K562 (cell line): ENCODE measurements around the gene C11orf65. TPM values are rescaled to one million over a fixed set of nuclear protein-coding genes. Genes with fewer than 3 reads are reported as not detected.

Experiments
- CHD4 ChIP-seq: fragments of 200-600 bp; sonication (generic); IDR thresholded peaks from 3 replicates; pipeline ENCODE4 v1.6.1; 2012; ENCODE audit warnings: low read depth, mild to moderate bottlenecking, mixed read lengths, low read length, inconsistent platforms; ENCODE audit not compliant: insufficient read depth, insufficient replicate concordance, poor library complexity, severe bottlenecking
- CREBBP ChIP-seq: IDR thresholded peaks from one replicate; pipeline ENCODE4 v1.6.1; 2012; ENCODE audit warnings: low read depth, mild to moderate bottlenecking, control low read depth, inconsistent platforms, low read length
- ETV6 ChIP-seq, 3 experiments: fragments of 150-350 bp in 1 of 3; sonication (generic) in 1 of 3; formaldehyde crosslinking in 1 of 3; IDR thresholded peaks; 2 replicates each; pipeline versions ENCODE4 v1.6.1 to v1.8.0; 2014 to 2022; ENCODE audit warnings: borderline replicate concordance in 2 of 3, low read depth in 2 of 3, antibody characterized with exemption in 1 of 3, low read length in 1 of 3, mild to moderate bottlenecking in 1 of 3, missing genetic modification reagents in 1 of 3
- GATAD2A ChIP-seq: fragments of 450-650 bp; IDR thresholded peaks from 2 replicates; pipeline ENCODE4 v1.6.1; 2017
- HDAC8 ChIP-seq: fragments of 450-650 bp; IDR thresholded peaks from 2 replicates; pipeline ENCODE4 v1.6.1; 2016; ENCODE audit warnings: mild to moderate bottlenecking, missing genetic modification characterization, moderate library complexity, missing compliant biosample characterization
- HMGXB4 ChIP-seq: sonication (generic); formaldehyde crosslinking; IDR thresholded peaks from 2 replicates; pipeline ENCODE4 v1.8.1; 2023; ENCODE audit warnings: mild to moderate bottlenecking, missing genetic modification reagents
- ID3 ChIP-seq, 2 experiments: fragments of 250-450 bp in 1 of 2; fragments of 450-650 bp in 1 of 2; sonication (Bioruptor Pico) in 1 of 2; IDR thresholded peaks; 2 replicates each; pipeline versions ENCODE4 v1.6.1 to v1.8.0; 2016 to 2021; ENCODE audit warnings: mild to moderate bottlenecking in 2 of 2, moderate library complexity in 2 of 2, missing compliant biosample characterization in 1 of 2, missing genetic modification characterization in 1 of 2
- ILK ChIP-seq: fragments of 450-650 bp; IDR thresholded peaks from 2 replicates; pipeline ENCODE4 v1.6.1; 2016; ENCODE audit warnings: missing genetic modification characterization, low read depth, mild to moderate bottlenecking, missing compliant biosample characterization, moderate library complexity, borderline replicate concordance
- NFE2 ChIP-seq: IDR thresholded peaks from 2 replicates; pipeline ENCODE4 v1.6.1; 2014; ENCODE audit warnings: antibody characterized with exemption, low read depth
- RCOR1 ChIP-seq, 2 experiments: IDR thresholded peaks; 2 replicates each; pipeline ENCODE4 v1.6.1; 2012; ENCODE audit warnings: low read depth in 2 of 2, low read length in 2 of 2, borderline replicate concordance in 1 of 2, improper control_type of control experiment in 1 of 2
- TARDBP ChIP-seq: fragments of 450-650 bp; IDR thresholded peaks from 2 replicates; pipeline ENCODE4 v1.6.1; 2016
- TCF7 ChIP-seq: sonication (generic); IDR thresholded peaks from 2 replicates; pipeline ENCODE4 v1.6.1; 2016; ENCODE audit warnings: antibody characterized with exemption, borderline replicate concordance
- ZBTB2 ChIP-seq: fragments of 450-650 bp; IDR thresholded peaks from 2 replicates; pipeline ENCODE4 v1.6.1; 2016; ENCODE audit warnings: antibody characterized with exemption
- ZNF347 ChIP-seq: fragments of 450-650 bp; formaldehyde crosslinking; IDR thresholded peaks from 2 replicates; pipeline ENCODE4 v1.4.0; 2020; ENCODE audit warnings: low read depth, mild to moderate bottlenecking, moderate library complexity
- polyA plus RNA-seq, 8 experiments: library from polyadenylated mRNA; depleted of rRNA in 4 of 8; stranded (reverse) in 5 of 8; unstranded in 3 of 8; fragments of >200 nt; fragmentation: Nextera tagmentation in 2 of 8; fragmentation: Illumina TruSeq in 1 of 8; extraction: Ambion mirVana in 2 of 8; extraction: Trizol in 1 of 8; gene quantifications; 2 replicates each; pipeline versions ENCODE4 v1.2.1 to v1.2.3, GENCODE V29; 2011 to 2014; ENCODE audit warnings: inconsistent platforms in 1 of 8, missing spikeins in 1 of 8
- total RNA-seq, 7 experiments: library from RNA; depleted of rRNA in 6 of 7; stranded (reverse); fragments of >200 nt in 6 of 7; fragmentation: Illumina TruSeq in 2 of 7; extraction: Trizol in 2 of 7; gene quantifications; 2 replicates each; pipeline versions ENCODE4 v1.2.1 to v1.2.3, GENCODE V29; 2011 to 2021; ENCODE audit warnings: low replicate concordance in 1 of 7
- TF ChIP-seq, protein P1 (sequence below): fragments of 450-650 bp; IDR thresholded peaks from 2 replicates; pipeline ENCODE4 v1.6.1; 2014; ENCODE audit warnings: low read depth, mild to moderate bottlenecking, moderate library complexity, borderline replicate concordance
- TF ChIP-seq, protein P2 (sequence below), 2 experiments: fragments of 450-650 bp; IDR thresholded peaks; 2 replicates each; pipeline ENCODE4 v1.6.1; 2018; ENCODE audit warnings: mild to moderate bottlenecking in 2 of 2, low read depth in 1 of 2; ENCODE audit not compliant: partially characterized antibody in 2 of 2

The C11orf65 gene
- total and polyA plus RNA-seq, 9 of the 15 experiments (the other 6 are each of a cell fraction or from before 2014, with no cell fraction given) = 1.0 to 2.1 (median 1.2) TPM

DNA sequence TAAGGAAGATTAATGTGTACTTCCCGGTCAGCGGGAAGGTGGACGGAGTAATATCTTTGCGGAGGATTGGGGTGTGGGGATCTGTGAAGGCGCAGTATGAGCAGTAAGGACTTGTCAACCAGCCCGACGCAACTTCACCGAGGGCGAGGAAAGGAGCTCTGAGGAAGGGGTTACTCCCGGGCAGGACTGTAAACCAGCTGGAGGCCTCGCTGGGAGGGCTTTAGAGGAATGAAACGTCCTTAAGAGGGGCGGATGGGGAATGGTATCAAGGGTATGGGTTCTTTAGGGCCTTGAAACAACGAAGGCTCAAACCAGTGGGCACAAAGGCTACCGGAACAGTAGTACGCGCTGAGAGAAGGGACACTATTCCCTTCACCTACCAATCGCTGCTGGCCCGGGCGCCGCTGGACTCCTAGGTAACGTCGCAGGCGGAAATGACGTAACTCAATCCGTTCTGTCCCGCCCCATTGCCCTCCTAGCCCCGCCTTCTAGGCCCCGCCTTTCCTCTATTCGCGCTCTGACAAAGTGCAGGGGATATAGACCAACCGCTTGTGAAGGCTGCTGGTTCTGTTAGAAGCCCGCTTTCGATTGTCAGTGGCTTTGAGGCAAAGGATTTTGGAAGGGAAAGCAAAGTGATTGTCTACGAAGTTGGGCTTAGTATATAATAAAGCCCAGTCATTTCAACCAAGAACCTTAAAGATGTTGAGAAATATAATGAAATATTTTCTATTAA is at the start of gene C11orf65 (continued):
- TF ChIP-seq ZNF347 (no peak), ID3 (CRISPR knock-in tag; IDR thresholded peaks at IDR 0.05) (no peak), ID3 (tag; IDR thresholded peaks at IDR 0.05) (no peak), GATAD2A (no peak; the same call in 1 of the 2 replicates), CREBBP (no peak), TCF7 (0 out of 2 replicates have a peak, but pooled peaks have one; percentile 42), ILK (tag) (no peak), HDAC8 (tag) (no peak), NFE2 (no peak), CHD4 (no peak), TARDBP (no peak), ETV6 (IDR thresholded peaks at IDR 0.05; ENCODE audit: borderline replicate concordance in 1 of 2, low read depth in 2 of 2, low read length in 1 of 2) (no peak), ETV6 (CRISPR knock-in tag; IDR thresholded peaks at IDR 0.05; ENCODE audit: borderline replicate concordance) (no peak), HMGXB4 (CRISPR knock-in tag) (peak; percentile 31; the same call in 1 of the 2 replicates), RCOR1 (IDR thresholded peaks at IDR 0.05; ENCODE audit: borderline replicate concordance in 1 of 2, low read depth in 2 of 2, low read length in 2 of 2) (peak in 1 of 2 experiments; percentile 53; a peak in 1 of 4 replicates), ZBTB2 (no peak)
- TF ChIP-seq, protein P1, sequence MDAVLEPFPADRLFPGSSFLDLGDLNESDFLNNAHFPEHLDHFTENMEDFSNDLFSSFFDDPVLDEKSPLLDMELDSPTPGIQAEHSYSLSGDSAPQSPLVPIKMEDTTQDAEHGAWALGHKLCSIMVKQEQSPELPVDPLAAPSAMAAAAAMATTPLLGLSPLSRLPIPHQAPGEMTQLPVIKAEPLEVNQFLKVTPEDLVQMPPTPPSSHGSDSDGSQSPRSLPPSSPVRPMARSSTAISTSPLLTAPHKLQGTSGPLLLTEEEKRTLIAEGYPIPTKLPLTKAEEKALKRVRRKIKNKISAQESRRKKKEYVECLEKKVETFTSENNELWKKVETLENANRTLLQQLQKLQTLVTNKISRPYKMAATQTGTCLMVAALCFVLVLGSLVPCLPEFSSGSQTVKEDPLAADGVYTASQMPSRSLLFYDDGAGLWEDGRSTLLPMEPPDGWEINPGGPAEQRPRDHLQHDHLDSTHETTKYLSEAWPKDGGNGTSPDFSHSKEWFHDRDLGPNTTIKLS = no peak
- TF ChIP-seq, protein P2, sequence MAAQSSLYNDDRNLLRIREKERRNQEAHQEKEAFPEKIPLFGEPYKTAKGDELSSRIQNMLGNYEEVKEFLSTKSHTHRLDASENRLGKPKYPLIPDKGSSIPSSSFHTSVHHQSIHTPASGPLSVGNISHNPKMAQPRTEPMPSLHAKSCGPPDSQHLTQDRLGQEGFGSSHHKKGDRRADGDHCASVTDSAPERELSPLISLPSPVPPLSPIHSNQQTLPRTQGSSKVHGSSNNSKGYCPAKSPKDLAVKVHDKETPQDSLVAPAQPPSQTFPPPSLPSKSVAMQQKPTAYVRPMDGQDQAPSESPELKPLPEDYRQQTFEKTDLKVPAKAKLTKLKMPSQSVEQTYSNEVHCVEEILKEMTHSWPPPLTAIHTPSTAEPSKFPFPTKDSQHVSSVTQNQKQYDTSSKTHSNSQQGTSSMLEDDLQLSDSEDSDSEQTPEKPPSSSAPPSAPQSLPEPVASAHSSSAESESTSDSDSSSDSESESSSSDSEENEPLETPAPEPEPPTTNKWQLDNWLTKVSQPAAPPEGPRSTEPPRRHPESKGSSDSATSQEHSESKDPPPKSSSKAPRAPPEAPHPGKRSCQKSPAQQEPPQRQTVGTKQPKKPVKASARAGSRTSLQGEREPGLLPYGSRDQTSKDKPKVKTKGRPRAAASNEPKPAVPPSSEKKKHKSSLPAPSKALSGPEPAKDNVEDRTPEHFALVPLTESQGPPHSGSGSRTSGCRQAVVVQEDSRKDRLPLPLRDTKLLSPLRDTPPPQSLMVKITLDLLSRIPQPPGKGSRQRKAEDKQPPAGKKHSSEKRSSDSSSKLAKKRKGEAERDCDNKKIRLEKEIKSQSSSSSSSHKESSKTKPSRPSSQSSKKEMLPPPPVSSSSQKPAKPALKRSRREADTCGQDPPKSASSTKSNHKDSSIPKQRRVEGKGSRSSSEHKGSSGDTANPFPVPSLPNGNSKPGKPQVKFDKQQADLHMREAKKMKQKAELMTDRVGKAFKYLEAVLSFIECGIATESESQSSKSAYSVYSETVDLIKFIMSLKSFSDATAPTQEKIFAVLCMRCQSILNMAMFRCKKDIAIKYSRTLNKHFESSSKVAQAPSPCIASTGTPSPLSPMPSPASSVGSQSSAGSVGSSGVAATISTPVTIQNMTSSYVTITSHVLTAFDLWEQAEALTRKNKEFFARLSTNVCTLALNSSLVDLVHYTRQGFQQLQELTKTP (IDR thresholded peaks at IDR 0.05; ENCODE audit: low read depth in 1 of 2, partially characterized antibody in 2 of 2) = peak; percentile 55 to 77
